OCI-LY7 (cell line): ENCODE results near the gene DIABLO.

ENCODE experiments used
- EZH2phosphoT487 ChIP-seq: fragments of 200-600 bp; sonication (generic); IDR thresholded peaks from 2 replicates; pipeline ENCODE4 v1.6.1; 2018; ENCODE audit warnings: low read depth, borderline replicate concordance, mild to moderate bottlenecking, mixed run types, antibody characterized with exemption, low read length, moderate library complexity, mixed read lengths
- TF ChIP-seq, protein P1 (sequence below): fragments of 200-600 bp; sonication (generic); conservative IDR thresholded peaks from 2 replicates; pipeline ENCODE4 v1.5.1; 2014; ENCODE audit warnings: mild to moderate bottlenecking, antibody characterized with exemption, low read length, moderate library complexity, mixed read lengths

- TF ChIP-seq, protein P1, sequence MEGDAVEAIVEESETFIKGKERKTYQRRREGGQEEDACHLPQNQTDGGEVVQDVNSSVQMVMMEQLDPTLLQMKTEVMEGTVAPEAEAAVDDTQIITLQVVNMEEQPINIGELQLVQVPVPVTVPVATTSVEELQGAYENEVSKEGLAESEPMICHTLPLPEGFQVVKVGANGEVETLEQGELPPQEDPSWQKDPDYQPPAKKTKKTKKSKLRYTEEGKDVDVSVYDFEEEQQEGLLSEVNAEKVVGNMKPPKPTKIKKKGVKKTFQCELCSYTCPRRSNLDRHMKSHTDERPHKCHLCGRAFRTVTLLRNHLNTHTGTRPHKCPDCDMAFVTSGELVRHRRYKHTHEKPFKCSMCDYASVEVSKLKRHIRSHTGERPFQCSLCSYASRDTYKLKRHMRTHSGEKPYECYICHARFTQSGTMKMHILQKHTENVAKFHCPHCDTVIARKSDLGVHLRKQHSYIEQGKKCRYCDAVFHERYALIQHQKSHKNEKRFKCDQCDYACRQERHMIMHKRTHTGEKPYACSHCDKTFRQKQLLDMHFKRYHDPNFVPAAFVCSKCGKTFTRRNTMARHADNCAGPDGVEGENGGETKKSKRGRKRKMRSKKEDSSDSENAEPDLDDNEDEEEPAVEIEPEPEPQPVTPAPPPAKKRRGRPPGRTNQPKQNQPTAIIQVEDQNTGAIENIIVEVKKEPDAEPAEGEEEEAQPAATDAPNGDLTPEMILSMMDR = no peak
- TF ChIP-seq EZH2phosphoT487 = no peak
Measured at GRCh38 chr12:122216445-122216844, 9.4 kb downstream of the DIABLO start.
